HepG2 (cell line): Measurements from ENCODE around the gene NOTUM. TPM values are rescaled to one million over a fixed set of nuclear protein-coding genes. Genes with fewer than 3 reads are reported as not detected.

ENCODE experiments used
- KDM5A ChIP-seq: fragments of 200-600 bp; sonication (generic); IDR thresholded peaks from 2 replicates; pipeline ENCODE4 v1.7.0; 2018; ENCODE audit warnings: antibody characterized with exemption, mild to moderate bottlenecking, low read length, borderline replicate concordance
- PAX8 ChIP-seq: sonication (generic); formaldehyde crosslinking; IDR thresholded peaks from 2 replicates; pipeline ENCODE4 v1.8.0; 2022; ENCODE audit warnings: mild to moderate bottlenecking, missing genetic modification reagents, borderline replicate concordance
- PRPF4 ChIP-seq: fragments of 200-400 bp; formaldehyde crosslinking; IDR thresholded peaks from 2 replicates; pipeline ENCODE4 v1.6.1; 2016; ENCODE audit warnings: low read length, low read depth; ENCODE audit not compliant: poor library complexity, severe bottlenecking
- SRF ChIP-seq: IDR thresholded peaks from 2 replicates; pipeline ENCODE4 v1.6.1; 2011; ENCODE audit warnings: mild to moderate bottlenecking, low read depth, low read length, moderate library complexity
- TCF12 ChIP-seq, 2 experiments: fragments of 450-650 bp in 1 of 2; sonication (generic) in 1 of 2; formaldehyde crosslinking in 1 of 2; IDR thresholded peaks; 2 replicates each; pipeline versions ENCODE4 v1.6.1 to v1.8.0; 2017 to 2022; ENCODE audit warnings: antibody characterized with exemption in 1 of 2, mild to moderate bottlenecking in 1 of 2, missing genetic modification reagents in 1 of 2, moderate library complexity in 1 of 2
- TCF7 ChIP-seq: sonication (generic); IDR thresholded peaks from 2 replicates; pipeline ENCODE4 v1.6.1; 2016; ENCODE audit warnings: antibody characterized with exemption, low read depth
- ZNF20 ChIP-seq: sonication (generic); formaldehyde crosslinking; IDR thresholded peaks from 2 replicates; pipeline ENCODE4 v1.4.0; 2020; ENCODE audit warnings: mild to moderate bottlenecking, moderate library complexity, missing genetic modification reagents
- ZNF224 ChIP-seq: sonication (generic); formaldehyde crosslinking; IDR thresholded peaks from 2 replicates; pipeline ENCODE4 v1.5.0; 2020; ENCODE audit warnings: mild to moderate bottlenecking, missing genetic modification reagents
- ZNF260 ChIP-seq: sonication (generic); formaldehyde crosslinking; IDR thresholded peaks from 2 replicates; pipeline ENCODE4 v1.4.0; 2020; ENCODE audit warnings: missing genetic modification reagents, low read depth, mild to moderate bottlenecking, borderline replicate concordance
- ZNF333 ChIP-seq: sonication (generic); formaldehyde crosslinking; IDR thresholded peaks from 2 replicates; pipeline ENCODE4 v1.4.0; 2020; ENCODE audit warnings: mild to moderate bottlenecking, missing genetic modification reagents, borderline replicate concordance
- ZNF674 ChIP-seq: sonication (generic); formaldehyde crosslinking; IDR thresholded peaks from 2 replicates; pipeline ENCODE4 v1.5.0; 2020; ENCODE audit warnings: low read depth, mild to moderate bottlenecking, missing genetic modification reagents
- ZSCAN29 ChIP-seq: sonication (generic); formaldehyde crosslinking; conservative IDR thresholded peaks from 2 replicates; pipeline ENCODE4 v1.4.0; 2020; ENCODE audit warnings: mild to moderate bottlenecking, missing genetic modification reagents
- ZSCAN31 ChIP-seq: sonication (generic); formaldehyde crosslinking; IDR thresholded peaks from 2 replicates; pipeline ENCODE4 v1.5.0; 2020; ENCODE audit warnings: low read depth, mild to moderate bottlenecking, missing genetic modification reagents
- polyA plus RNA-seq, 8 experiments: library from polyadenylated mRNA; depleted of rRNA in 3 of 8; stranded (reverse) in 7 of 8; unstranded in 1 of 8; fragments of >200 nt; fragmentation: Illumina TruSeq in 4 of 8; extraction: Trizol in 4 of 8; gene quantifications; 2 replicates each; pipeline versions ENCODE4 v1.2.1 to v1.2.3, GENCODE V29; 2011 to 2016; ENCODE audit warnings: low read depth in 4 of 8, missing spikeins in 1 of 8, mixed read lengths in 1 of 8; ENCODE audit not compliant: insufficient read depth in 1 of 8
- total RNA-seq, 5 experiments: library from RNA; depleted of rRNA; stranded (reverse); fragments of >200 nt; fragmentation: Illumina TruSeq; extraction: Trizol; gene quantifications; 2 replicates each; pipeline ENCODE4 v1.2.3, GENCODE V29; 2016; ENCODE audit warnings: low read depth in 1 of 5
- TF ChIP-seq, protein P1 (sequence below): sonication (generic); formaldehyde crosslinking; IDR thresholded peaks from 2 replicates; pipeline ENCODE4 v1.5.1; 2020; ENCODE audit warnings: missing genetic modification reagents, mild to moderate bottlenecking, borderline replicate concordance
- TF ChIP-seq, protein P2 (sequence below): sonication (generic); formaldehyde crosslinking; conservative IDR thresholded peaks from 2 replicates; pipeline ENCODE4 v1.8.0; 2022; ENCODE audit warnings: mild to moderate bottlenecking, moderate library complexity, missing genetic modification reagents
- TF ChIP-seq, protein P3 (sequence below): sonication (generic); formaldehyde crosslinking; IDR thresholded peaks from 2 replicates; pipeline ENCODE4 v1.4.0; 2020; ENCODE audit warnings: missing genetic modification reagents, mild to moderate bottlenecking, borderline replicate concordance
- TF ChIP-seq, protein P4 (sequence below): sonication (generic); formaldehyde crosslinking; IDR thresholded peaks from 2 replicates; pipeline ENCODE4 v1.5.1; 2020; ENCODE audit warnings: missing genetic modification reagents, mild to moderate bottlenecking, borderline replicate concordance

The NOTUM gene
- total and polyA plus RNA-seq, 2 of the 13 experiments (the other 11 are each of a cell fraction or from before 2014, with no cell fraction given) = 150 to 160 TPM

DNA sequence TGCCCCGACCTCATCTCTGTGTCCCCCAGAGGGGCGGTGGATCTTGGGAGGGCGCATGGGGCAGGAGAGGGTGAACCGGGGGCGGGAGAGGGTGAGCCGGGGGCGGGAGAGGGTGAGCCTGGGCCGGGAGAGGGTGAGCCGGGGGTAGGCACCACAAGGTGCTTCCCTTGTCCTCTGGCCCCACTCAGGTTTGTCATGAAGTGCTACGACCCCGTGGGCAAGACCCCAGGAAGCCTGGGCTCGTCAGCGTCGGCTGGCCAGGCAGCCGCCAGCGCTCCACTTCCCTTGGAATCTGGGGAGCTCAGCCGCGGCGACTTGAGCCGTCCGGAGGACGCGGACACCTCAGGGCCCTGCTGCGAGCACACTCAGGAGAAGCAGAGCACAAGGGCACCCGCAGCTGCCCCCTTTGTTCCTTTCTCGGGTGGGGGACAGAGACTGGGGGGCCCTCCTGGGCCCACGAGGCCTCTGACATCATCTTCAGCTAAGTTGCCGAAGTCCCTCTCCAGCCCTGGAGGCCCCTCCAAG is 35.3 kb upstream of the NOTUM start (continued):
- 0 out of 2 replicates have a peak, but pooled peaks have one; percentile 48 for TF ChIP-seq ZSCAN31 (CRISPR knock-in tag)
- TF ChIP-seq ZSCAN29 (CRISPR knock-in tag) = 0 out of 2 replicates have a peak, but pooled peaks have one; percentile 16
- TF ChIP-seq KDM5A = no peak
- TF ChIP-seq ZNF333 = peak; percentile 61; the same call in 1 of the 2 replicates
- TF ChIP-seq, protein P1, sequence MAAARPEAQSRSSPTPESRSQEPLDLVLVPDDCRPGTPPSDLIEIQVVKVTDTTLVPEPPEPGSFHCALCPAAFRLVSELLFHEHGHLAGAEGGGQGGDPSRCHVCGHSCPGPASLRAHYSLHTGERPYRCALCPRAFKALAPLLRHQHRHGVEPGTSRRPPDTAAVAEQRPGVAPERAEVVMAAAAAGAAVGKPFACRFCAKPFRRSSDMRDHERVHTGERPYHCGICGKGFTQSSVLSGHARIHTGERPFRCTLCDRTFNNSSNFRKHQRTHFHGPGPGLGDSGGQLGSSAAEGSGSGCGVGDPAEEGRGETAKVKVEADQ (CRISPR knock-in tag) = peak; percentile 11; the same call in 1 of the 2 replicates
- no peak for TF ChIP-seq TCF12 (IDR thresholded peaks at IDR 0.05)
- 0 out of 2 replicates have a peak, but pooled peaks have one; percentile 16 for TF ChIP-seq TCF12 (CRISPR knock-in tag; IDR thresholded peaks at IDR 0.05)
- no peak for TF ChIP-seq ZNF674 (CRISPR knock-in tag)
- 0 out of 2 replicates have a peak, but pooled peaks have one; percentile 56 for TF ChIP-seq ZNF20 (CRISPR knock-in tag)
- TF ChIP-seq, protein P2, sequence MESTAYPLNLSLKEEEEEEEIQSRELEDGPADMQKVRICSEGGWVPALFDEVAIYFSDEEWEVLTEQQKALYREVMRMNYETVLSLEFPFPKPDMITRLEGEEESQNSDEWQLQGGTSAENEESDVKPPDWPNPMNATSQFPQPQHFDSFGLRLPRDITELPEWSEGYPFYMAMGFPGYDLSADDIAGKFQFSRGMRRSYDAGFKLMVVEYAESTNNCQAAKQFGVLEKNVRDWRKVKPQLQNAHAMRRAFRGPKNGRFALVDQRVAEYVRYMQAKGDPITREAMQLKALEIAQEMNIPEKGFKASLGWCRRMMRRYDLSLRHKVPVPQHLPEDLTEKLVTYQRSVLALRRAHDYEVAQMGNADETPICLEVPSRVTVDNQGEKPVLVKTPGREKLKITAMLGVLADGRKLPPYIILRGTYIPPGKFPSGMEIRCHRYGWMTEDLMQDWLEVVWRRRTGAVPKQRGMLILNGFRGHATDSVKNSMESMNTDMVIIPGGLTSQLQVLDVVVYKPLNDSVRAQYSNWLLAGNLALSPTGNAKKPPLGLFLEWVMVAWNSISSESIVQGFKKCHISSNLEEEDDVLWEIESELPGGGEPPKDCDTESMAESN (CRISPR knock-in tag) = 0 out of 2 replicates have a peak, but pooled peaks have one; percentile 0
- TF ChIP-seq SRF = 0 out of 2 replicates have a peak, but pooled peaks have one; percentile 1
- 0 out of 2 replicates have a peak, but pooled peaks have one; percentile 19 for TF ChIP-seq ZNF260 (CRISPR knock-in tag)
- TF ChIP-seq, protein P3, sequence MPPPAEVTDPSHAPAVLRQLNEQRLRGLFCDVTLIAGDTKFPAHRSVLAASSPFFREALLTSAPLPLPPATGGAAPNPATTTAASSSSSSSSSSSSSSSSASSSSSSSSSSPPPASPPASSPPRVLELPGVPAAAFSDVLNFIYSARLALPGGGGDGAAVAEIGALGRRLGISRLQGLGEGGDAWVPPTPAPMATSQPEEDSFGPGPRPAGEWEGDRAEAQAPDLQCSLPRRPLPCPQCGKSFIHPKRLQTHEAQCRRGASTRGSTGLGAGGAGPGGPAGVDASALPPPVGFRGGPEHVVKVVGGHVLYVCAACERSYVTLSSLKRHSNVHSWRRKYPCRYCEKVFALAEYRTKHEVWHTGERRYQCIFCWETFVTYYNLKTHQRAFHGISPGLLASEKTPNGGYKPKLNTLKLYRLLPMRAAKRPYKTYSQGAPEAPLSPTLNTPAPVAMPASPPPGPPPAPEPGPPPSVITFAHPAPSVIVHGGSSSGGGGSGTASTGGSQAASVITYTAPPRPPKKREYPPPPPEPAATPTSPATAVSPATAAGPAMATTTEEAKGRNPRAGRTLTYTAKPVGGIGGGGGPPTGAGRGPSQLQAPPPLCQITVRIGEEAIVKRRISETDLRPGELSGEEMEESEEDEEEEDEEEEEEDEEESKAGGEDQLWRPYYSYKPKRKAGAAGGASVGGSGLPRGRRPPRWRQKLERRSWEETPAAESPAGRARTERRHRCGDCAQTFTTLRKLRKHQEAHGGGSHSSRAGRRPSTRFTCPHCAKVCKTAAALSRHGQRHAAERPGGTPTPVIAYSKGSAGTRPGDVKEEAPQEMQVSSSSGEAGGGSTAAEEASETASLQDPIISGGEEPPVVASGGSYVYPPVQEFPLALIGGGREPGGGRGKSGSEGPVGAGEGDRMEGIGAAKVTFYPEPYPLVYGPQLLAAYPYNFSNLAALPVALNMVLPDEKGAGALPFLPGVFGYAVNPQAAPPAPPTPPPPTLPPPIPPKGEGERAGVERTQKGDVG (CRISPR knock-in tag) = 0 out of 2 replicates have a peak, but pooled peaks have one; percentile 13
- TF ChIP-seq TCF7 = 0 out of 2 replicates have a peak, but pooled peaks have one; percentile 4
- TF ChIP-seq PAX8 = 0 out of 2 replicates have a peak, but pooled peaks have one; percentile 13
- TF ChIP-seq PRPF4 = peak; percentile 74
- TF ChIP-seq ZNF224 (CRISPR knock-in tag) = 0 out of 2 replicates have a peak, but pooled peaks have one; percentile 53
- TF ChIP-seq, protein P4, sequence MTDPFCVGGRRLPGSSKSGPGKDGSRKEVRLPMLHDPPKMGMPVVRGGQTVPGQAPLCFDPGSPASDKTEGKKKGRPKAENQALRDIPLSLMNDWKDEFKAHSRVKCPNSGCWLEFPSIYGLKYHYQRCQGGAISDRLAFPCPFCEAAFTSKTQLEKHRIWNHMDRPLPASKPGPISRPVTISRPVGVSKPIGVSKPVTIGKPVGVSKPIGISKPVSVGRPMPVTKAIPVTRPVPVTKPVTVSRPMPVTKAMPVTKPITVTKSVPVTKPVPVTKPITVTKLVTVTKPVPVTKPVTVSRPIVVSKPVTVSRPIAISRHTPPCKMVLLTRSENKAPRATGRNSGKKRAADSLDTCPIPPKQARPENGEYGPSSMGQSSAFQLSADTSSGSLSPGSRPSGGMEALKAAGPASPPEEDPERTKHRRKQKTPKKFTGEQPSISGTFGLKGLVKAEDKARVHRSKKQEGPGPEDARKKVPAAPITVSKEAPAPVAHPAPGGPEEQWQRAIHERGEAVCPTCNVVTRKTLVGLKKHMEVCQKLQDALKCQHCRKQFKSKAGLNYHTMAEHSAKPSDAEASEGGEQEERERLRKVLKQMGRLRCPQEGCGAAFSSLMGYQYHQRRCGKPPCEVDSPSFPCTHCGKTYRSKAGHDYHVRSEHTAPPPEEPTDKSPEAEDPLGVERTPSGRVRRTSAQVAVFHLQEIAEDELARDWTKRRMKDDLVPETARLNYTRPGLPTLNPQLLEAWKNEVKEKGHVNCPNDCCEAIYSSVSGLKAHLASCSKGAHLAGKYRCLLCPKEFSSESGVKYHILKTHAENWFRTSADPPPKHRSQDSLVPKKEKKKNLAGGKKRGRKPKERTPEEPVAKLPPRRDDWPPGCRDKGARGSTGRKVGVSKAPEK = no peak
